C4-2B (cell line): ENCODE results near the gene AQR.

Experiments used
- CTCF ChIP-seq: fragments of 450-650 bp; conservative IDR thresholded peaks from 2 replicates; pipeline ENCODE4 v1.5.1; 2017; ENCODE audit warnings: mild to moderate bottlenecking
- ZFX ChIP-seq: fragments of 450-650 bp; IDR thresholded peaks from 2 replicates; pipeline ENCODE4 v1.6.1; 2017

GRCh38 chr15:34951993-34952392 is 17.5 kb downstream of the AQR start:
- TF ChIP-seq ZFX = no peak
- TF ChIP-seq CTCF = no peak
